GM06990 (cell line): Measurements from ENCODE around the gene MTHFSD.

Experiments
- DNase-seq: peaks from one replicate; pipeline ENCODE4 v3.0.0-alpha.2; 2011; ENCODE audit not compliant: insufficient read length; ENCODE audit errors: extremely low read depth
- H3K27me3 ChIP-seq: replicated peaks from 2 replicates; pipeline ENCODE4 v1.6.0; 2011; ENCODE audit warnings: low read length; ENCODE audit not compliant: control insufficient read depth, insufficient read depth
- H3K36me3 ChIP-seq: 2 replicates; pipeline ENCODE4 v1.5.1; 2011; ENCODE audit warnings: low read length; ENCODE audit not compliant: control insufficient read depth, insufficient read depth
- H3K4me3 ChIP-seq: replicated peaks from 2 replicates; pipeline ENCODE4 v1.5.1; 2011; ENCODE audit warnings: low read depth, mild to moderate bottlenecking, control low read depth, low read length
- CTCF ChIP-seq: IDR thresholded peaks from 2 replicates; pipeline ENCODE4 v1.5.1; 2011; ENCODE audit warnings: low read length, control low read depth, mild to moderate bottlenecking, inconsistent platforms; ENCODE audit not compliant: insufficient read depth, poor library complexity, severe bottlenecking

Gene MTHFSD

GRCh38 chr16:86515413-86515776, 39.6 kb downstream of the MTHFSD start:
- TF ChIP-seq CTCF: no peak
- Histone ChIP-seq H3K36me3 (no peaks in the 10 kb centered on the region), H3K27me3 (no peaks in the 10 kb centered on the region; the same call in 1 of the 2 replicates), H3K4me3 (no peak overlapping the region)
- DNase-seq: no peak

- Histone ChIP-seq H3K36me3 (no peaks in the 10 kb centered on the region), H3K27me3 (no peaks in the 10 kb centered on the region; the same call in 1 of the 2 replicates), H3K4me3 (no peak overlapping the region)
- no peak for DNase-seq
- no peak for TF ChIP-seq CTCF
These were observed 40.3 kb downstream of the MTHFSD start for GRCh38 chr16:86514481-86515376.

- Histone ChIP-seq H3K36me3 (no peaks in the 10 kb centered on the region), H3K4me3 (no peak overlapping the region), H3K27me3 (no peaks in the 10 kb centered on the region; the same call in 1 of the 2 replicates)
- no peak for DNase-seq
- TF ChIP-seq CTCF: no peak
These were observed 41.4 kb downstream of the MTHFSD start for GRCh38 chr16:86513471-86514277.

- TF ChIP-seq CTCF: no peak
- Histone ChIP-seq H3K27me3 (no peaks in the 10 kb centered on the region; the same call in 1 of the 2 replicates), H3K4me3 (no peak overlapping the region), H3K36me3 (no peaks in the 10 kb centered on the region)
- no peak for DNase-seq
These were observed 42.1 kb downstream of the MTHFSD start for GRCh38 chr16:86512860-86513470.

- no peaks in the 10 kb centered on the region for H3K36me3 ChIP-seq
- H3K4me3 ChIP-seq: no peak overlapping the region
- no peak for DNase-seq
- H3K27me3 ChIP-seq: no peaks in the 10 kb centered on the region; the same call in 1 of the 2 replicates
- no peak for TF ChIP-seq CTCF
These were observed 42.7 kb downstream of the MTHFSD start for GRCh38 chr16:86512301-86512859.
